Measurements from ENCODE around the gene IFITM2.

DNA sequence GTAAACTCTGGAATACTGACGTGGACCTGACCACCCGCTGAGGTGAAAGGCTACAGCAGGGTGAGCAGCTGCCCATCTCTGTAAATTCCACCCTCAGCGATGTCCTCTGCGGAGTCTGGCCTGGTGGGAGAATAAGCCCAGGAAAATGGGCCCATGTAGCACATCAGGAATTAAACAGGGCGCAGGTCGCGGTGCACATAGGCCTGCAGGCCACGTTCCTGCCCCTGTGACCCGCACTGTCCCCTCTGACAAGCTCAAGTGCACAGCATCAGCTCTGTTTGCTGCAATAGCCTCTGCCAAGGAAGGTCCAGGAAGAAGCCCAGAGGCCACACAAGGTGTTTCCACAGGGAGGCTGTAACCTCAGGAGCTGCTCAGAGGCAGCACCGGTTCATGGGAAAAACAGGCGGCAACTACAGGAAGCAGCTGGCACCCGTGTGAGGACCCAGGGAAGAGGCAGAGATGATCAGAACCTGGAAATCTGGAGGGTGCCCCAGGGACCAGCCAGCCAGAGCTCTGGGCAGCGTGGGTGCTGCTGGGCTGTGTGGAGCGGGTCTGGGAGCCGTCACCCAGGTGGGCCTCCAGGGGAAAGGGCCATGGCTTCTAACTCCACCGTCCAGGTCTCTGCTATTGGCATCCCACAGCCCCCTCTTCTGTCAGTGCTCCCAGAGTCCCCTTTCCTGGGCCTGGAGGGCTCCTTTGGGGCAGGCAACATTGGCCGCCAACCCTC is 808 bp upstream of the IFITM2 start:
- TF ChIP-seq, protein P1, sequence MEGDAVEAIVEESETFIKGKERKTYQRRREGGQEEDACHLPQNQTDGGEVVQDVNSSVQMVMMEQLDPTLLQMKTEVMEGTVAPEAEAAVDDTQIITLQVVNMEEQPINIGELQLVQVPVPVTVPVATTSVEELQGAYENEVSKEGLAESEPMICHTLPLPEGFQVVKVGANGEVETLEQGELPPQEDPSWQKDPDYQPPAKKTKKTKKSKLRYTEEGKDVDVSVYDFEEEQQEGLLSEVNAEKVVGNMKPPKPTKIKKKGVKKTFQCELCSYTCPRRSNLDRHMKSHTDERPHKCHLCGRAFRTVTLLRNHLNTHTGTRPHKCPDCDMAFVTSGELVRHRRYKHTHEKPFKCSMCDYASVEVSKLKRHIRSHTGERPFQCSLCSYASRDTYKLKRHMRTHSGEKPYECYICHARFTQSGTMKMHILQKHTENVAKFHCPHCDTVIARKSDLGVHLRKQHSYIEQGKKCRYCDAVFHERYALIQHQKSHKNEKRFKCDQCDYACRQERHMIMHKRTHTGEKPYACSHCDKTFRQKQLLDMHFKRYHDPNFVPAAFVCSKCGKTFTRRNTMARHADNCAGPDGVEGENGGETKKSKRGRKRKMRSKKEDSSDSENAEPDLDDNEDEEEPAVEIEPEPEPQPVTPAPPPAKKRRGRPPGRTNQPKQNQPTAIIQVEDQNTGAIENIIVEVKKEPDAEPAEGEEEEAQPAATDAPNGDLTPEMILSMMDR (conservative IDR thresholded peaks at IDR 0.05; ENCODE audit: low read depth, low read length) = no peak
- no peak for TF ChIP-seq RAD21 (IDR thresholded peaks at IDR 0.05; ENCODE audit: low read length)
- no peak for TF ChIP-seq SMC3 (IDR thresholded peaks at IDR 0.05; ENCODE audit: low read depth, low read length)
- TF ChIP-seq RFX5 (IDR thresholded peaks at IDR 0.05; ENCODE audit: low read depth, low read length) = no peak
- TF ChIP-seq RCOR1 (IDR thresholded peaks at IDR 0.05; ENCODE audit: insufficient replicate concordance, low read length) = no peak
- TF ChIP-seq POLR2A (IDR thresholded peaks at IDR 0.05; ENCODE audit: low read depth, low read length) = no peak
- TF ChIP-seq, protein P2, sequence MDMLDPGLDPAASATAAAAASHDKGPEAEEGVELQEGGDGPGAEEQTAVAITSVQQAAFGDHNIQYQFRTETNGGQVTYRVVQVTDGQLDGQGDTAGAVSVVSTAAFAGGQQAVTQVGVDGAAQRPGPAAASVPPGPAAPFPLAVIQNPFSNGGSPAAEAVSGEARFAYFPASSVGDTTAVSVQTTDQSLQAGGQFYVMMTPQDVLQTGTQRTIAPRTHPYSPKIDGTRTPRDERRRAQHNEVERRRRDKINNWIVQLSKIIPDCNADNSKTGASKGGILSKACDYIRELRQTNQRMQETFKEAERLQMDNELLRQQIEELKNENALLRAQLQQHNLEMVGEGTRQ (IDR thresholded peaks at IDR 0.05; ENCODE audit: low read depth, low read length) = no peak
- TF ChIP-seq BHLHE40 (IDR thresholded peaks at IDR 0.05; ENCODE audit: low read depth, low read length) = no peak
- TF ChIP-seq, protein P3, sequence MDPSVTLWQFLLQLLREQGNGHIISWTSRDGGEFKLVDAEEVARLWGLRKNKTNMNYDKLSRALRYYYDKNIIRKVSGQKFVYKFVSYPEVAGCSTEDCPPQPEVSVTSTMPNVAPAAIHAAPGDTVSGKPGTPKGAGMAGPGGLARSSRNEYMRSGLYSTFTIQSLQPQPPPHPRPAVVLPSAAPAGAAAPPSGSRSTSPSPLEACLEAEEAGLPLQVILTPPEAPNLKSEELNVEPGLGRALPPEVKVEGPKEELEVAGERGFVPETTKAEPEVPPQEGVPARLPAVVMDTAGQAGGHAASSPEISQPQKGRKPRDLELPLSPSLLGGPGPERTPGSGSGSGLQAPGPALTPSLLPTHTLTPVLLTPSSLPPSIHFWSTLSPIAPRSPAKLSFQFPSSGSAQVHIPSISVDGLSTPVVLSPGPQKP (IDR thresholded peaks at IDR 0.05; ENCODE audit: borderline replicate concordance, low read depth, low read length) = no peak
- TF ChIP-seq CHD1 (IDR thresholded peaks at IDR 0.05; ENCODE audit: low read depth, low read length) = no peak
- no peak for TF ChIP-seq MAFK (IDR thresholded peaks at IDR 0.05; ENCODE audit: low read depth, low read length)
- no peak for TF ChIP-seq MXI1 (IDR thresholded peaks at IDR 0.05; ENCODE audit: borderline replicate concordance, low read depth, low read length)
- TF ChIP-seq CEBPB (IDR thresholded peaks at IDR 0.05; ENCODE audit: low read depth, low read length) = no peak

Measured in IMR-90 (cell line).